ENCODE data around the gene NSDHL.

GRCh38 chrX:152876931-152877840 lies 46.3 kb downstream of the NSDHL start:
- TF ChIP-seq, protein P1, sequence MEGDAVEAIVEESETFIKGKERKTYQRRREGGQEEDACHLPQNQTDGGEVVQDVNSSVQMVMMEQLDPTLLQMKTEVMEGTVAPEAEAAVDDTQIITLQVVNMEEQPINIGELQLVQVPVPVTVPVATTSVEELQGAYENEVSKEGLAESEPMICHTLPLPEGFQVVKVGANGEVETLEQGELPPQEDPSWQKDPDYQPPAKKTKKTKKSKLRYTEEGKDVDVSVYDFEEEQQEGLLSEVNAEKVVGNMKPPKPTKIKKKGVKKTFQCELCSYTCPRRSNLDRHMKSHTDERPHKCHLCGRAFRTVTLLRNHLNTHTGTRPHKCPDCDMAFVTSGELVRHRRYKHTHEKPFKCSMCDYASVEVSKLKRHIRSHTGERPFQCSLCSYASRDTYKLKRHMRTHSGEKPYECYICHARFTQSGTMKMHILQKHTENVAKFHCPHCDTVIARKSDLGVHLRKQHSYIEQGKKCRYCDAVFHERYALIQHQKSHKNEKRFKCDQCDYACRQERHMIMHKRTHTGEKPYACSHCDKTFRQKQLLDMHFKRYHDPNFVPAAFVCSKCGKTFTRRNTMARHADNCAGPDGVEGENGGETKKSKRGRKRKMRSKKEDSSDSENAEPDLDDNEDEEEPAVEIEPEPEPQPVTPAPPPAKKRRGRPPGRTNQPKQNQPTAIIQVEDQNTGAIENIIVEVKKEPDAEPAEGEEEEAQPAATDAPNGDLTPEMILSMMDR (IDR thresholded peaks at IDR 0.05) = no peak
- no peak for TF ChIP-seq ZFX (IDR thresholded peaks at IDR 0.05; ENCODE audit: borderline replicate concordance)
